Loucy (cell line): Measurements from ENCODE around the gene NCKAP5.

Experiments used
- H2AFZ ChIP-seq: fragments of 200-600 bp; sonication (generic); 2 replicates; pipeline ENCODE4 v1.6.0; 2016; ENCODE audit warnings: antibody characterized with exemption, mild to moderate bottlenecking, low read length, moderate library complexity
- H3F3A ChIP-seq: fragments of 200-600 bp; 2 replicates; pipeline ENCODE4 v1.6.0; 2016; ENCODE audit warnings: antibody characterized with exemption, low read depth, mild to moderate bottlenecking
- H3K27me3 ChIP-seq: fragments of 200-600 bp; sonication (generic); 2 replicates; pipeline ENCODE4 v1.6.1; 2014; ENCODE audit warnings: low read length, mild to moderate bottlenecking; ENCODE audit not compliant: insufficient read depth, poor library complexity, severe bottlenecking
- H3K36me3 ChIP-seq: fragments of 200-600 bp; sonication (generic); 2 replicates; pipeline ENCODE4 v1.6.1; 2016; ENCODE audit warnings: low read length; ENCODE audit not compliant: insufficient read depth
- H3K4me1 ChIP-seq: fragments of 200-600 bp; sonication (generic); 2 replicates; pipeline ENCODE4 v1.5.1; 2014; ENCODE audit warnings: low read length, mild to moderate bottlenecking; ENCODE audit not compliant: insufficient read depth, poor library complexity, severe bottlenecking
- H3K4me2 ChIP-seq: fragments of 200-600 bp; sonication (generic); 2 replicates; pipeline ENCODE4 v1.6.0; 2014; ENCODE audit warnings: antibody characterized with exemption, low read length, low read depth, mild to moderate bottlenecking; ENCODE audit not compliant: poor library complexity, severe bottlenecking
- H3K4me3 ChIP-seq: fragments of 200-600 bp; sonication (generic); 2 replicates; pipeline ENCODE4 v1.5.1; 2014; ENCODE audit warnings: low read length, mild to moderate bottlenecking, mixed read lengths; ENCODE audit not compliant: poor library complexity, severe bottlenecking
- H3K79me2 ChIP-seq: fragments of 200-600 bp; sonication (generic); 2 replicates; pipeline ENCODE4 v1.6.1; 2014; ENCODE audit warnings: low read length; ENCODE audit not compliant: insufficient read depth
- H3K9ac ChIP-seq: fragments of 200-600 bp; sonication (generic); 2 replicates; pipeline ENCODE4 v1.6.0; 2014; ENCODE audit warnings: mild to moderate bottlenecking, low read depth, low read length, moderate library complexity; ENCODE audit not compliant: poor library complexity, severe bottlenecking
- H3K9me2 ChIP-seq: fragments of 200-600 bp; sonication (generic); replicated peaks from 2 replicates; pipeline ENCODE4 v1.6.1; 2016; ENCODE audit warnings: low read depth, low read length, mixed read lengths
- H3K9me3 ChIP-seq: fragments of 200-600 bp; sonication (generic); 2 replicates; pipeline ENCODE4 v1.6.1; 2014; ENCODE audit warnings: mild to moderate bottlenecking, antibody characterized with exemption, low read length, low read depth; ENCODE audit not compliant: insufficient read depth
- H4K20me1 ChIP-seq: fragments of 200-600 bp; sonication (generic); 2 replicates; pipeline ENCODE4 v1.6.0; 2014; ENCODE audit warnings: antibody characterized with exemption, low read length, mild to moderate bottlenecking; ENCODE audit not compliant: insufficient read depth, poor library complexity, severe bottlenecking
- EZH2phosphoT487 ChIP-seq: fragments of 200-600 bp; IDR thresholded peaks from 2 replicates; pipeline ENCODE4 v1.6.1; 2018; ENCODE audit warnings: antibody characterized with exemption, mild to moderate bottlenecking, moderate library complexity, borderline replicate concordance
- TF ChIP-seq, protein P1 (sequence below): fragments of 200-600 bp; sonication (generic); conservative IDR thresholded peaks from 2 replicates; pipeline ENCODE4 v1.5.1; 2014; ENCODE audit warnings: mild to moderate bottlenecking, antibody characterized with exemption, low read length

The NCKAP5 gene

DNA sequence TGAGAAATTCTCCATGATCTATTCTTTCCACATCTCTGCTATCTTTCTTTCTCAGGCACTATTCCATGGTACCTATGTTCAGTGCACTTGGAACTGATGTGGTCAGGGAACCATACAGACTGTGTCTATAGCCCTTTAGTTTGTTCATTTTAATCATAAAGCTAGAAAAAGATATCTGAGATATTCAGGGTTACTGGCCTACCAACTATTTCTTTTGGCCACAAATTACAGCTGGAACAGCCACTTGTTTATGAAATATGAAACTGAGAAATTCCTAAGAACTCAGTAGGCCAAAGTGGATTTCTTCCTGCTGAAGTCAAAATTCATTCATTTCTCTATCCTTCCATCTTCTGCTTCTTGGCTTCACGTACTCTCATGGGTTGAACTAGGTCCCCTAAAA is 875.4 kb downstream of the NCKAP5 start:
- Histone ChIP-seq H3K36me3 (no peaks in the 10 kb centered on the region), H3K79me2 (no peaks in the 10 kb centered on the region), H2AFZ (no peak overlapping the region), H4K20me1 (no peaks in the 10 kb centered on the region), H3K27me3 (no peaks in the 10 kb centered on the region), H3K4me2 (no peak overlapping the region), H3K9ac (no peak overlapping the region), H3F3A (no peaks in the 10 kb centered on the region), H3K4me1 (no peaks in the 10 kb centered on the region), H3K4me3 (no peak overlapping the region), H3K9me3 (no peaks in the 10 kb centered on the region), H3K9me2 (no peaks in the 10 kb centered on the region; the same call in 1 of the 2 replicates)
- TF ChIP-seq EZH2phosphoT487: no peak
- TF ChIP-seq, protein P1, sequence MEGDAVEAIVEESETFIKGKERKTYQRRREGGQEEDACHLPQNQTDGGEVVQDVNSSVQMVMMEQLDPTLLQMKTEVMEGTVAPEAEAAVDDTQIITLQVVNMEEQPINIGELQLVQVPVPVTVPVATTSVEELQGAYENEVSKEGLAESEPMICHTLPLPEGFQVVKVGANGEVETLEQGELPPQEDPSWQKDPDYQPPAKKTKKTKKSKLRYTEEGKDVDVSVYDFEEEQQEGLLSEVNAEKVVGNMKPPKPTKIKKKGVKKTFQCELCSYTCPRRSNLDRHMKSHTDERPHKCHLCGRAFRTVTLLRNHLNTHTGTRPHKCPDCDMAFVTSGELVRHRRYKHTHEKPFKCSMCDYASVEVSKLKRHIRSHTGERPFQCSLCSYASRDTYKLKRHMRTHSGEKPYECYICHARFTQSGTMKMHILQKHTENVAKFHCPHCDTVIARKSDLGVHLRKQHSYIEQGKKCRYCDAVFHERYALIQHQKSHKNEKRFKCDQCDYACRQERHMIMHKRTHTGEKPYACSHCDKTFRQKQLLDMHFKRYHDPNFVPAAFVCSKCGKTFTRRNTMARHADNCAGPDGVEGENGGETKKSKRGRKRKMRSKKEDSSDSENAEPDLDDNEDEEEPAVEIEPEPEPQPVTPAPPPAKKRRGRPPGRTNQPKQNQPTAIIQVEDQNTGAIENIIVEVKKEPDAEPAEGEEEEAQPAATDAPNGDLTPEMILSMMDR: no peak

DNA sequence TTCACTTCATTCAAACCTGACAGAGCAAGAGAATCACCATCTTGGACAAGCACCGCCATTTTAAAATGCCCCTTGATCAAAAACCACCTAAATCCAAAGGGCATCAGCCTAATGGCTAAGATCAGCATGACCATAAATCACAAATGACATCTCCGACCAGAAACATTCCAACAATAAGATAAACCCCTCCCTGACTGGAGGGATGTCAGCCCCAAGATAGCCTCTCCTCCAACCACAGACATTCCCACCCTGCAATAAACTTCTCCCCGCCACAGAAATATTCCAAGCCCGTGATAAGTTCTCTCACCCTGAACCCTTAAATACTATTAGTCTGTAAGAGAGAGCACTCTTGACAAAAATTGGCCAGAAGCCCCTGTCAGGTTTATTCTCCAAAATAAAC is 876.7 kb downstream of the NCKAP5 start:
- Histone ChIP-seq H3K27me3 (no peaks in the 10 kb centered on the region), H3K4me2 (no peak overlapping the region), H3K4me3 (no peak overlapping the region), H4K20me1 (no peaks in the 10 kb centered on the region), H3K4me1 (no peaks in the 10 kb centered on the region), H3K9me2 (no peaks in the 10 kb centered on the region; the same call in 1 of the 2 replicates), H3K79me2 (no peaks in the 10 kb centered on the region), H3K36me3 (no peaks in the 10 kb centered on the region), H2AFZ (no peak overlapping the region), H3F3A (no peaks in the 10 kb centered on the region), H3K9ac (no peak overlapping the region), H3K9me3 (no peaks in the 10 kb centered on the region)
- no peak for TF ChIP-seq EZH2phosphoT487
- TF ChIP-seq, protein P1: no peak

- H3K27me3 ChIP-seq: no peaks in the 10 kb centered on the region
- no peaks in the 10 kb centered on the region for H3K9me2 ChIP-seq
- H3F3A ChIP-seq: no peaks in the 10 kb centered on the region
- H3K4me2 ChIP-seq: no peak overlapping the region
- H3K9me3 ChIP-seq: no peaks in the 10 kb centered on the region
- TF ChIP-seq EZH2phosphoT487: no peak
- no peaks in the 10 kb centered on the region for H3K4me1 ChIP-seq
- no peaks in the 10 kb centered on the region for H4K20me1 ChIP-seq
- H3K79me2 ChIP-seq: no peaks in the 10 kb centered on the region
- no peaks in the 10 kb centered on the region for H3K36me3 ChIP-seq
- no peak overlapping the region for H3K4me3 ChIP-seq
- no peak overlapping the region for H2AFZ ChIP-seq
- no peak overlapping the region for H3K9ac ChIP-seq
Observed at GRCh38 chr2:132690664-132691303, 877.5 kb downstream of the NCKAP5 start.

- TF ChIP-seq, protein P1: no peak
- TF ChIP-seq EZH2phosphoT487: no peak
- H3K9me2 ChIP-seq: no peaks in the 10 kb centered on the region
- no peaks in the 10 kb centered on the region for H3K27me3 ChIP-seq
- no peaks in the 10 kb centered on the region for H3F3A ChIP-seq
- no peak overlapping the region for H3K4me3 ChIP-seq
- H3K4me2 ChIP-seq: no peak overlapping the region
- H3K9ac ChIP-seq: no peak overlapping the region
- no peaks in the 10 kb centered on the region for H3K79me2 ChIP-seq
- no peaks in the 10 kb centered on the region for H3K36me3 ChIP-seq
- H2AFZ ChIP-seq: no peak overlapping the region
- no peaks in the 10 kb centered on the region for H3K9me3 ChIP-seq
- H3K4me1 ChIP-seq: no peaks in the 10 kb centered on the region
- H4K20me1 ChIP-seq: no peaks in the 10 kb centered on the region
Observed at GRCh38 chr2:132681766-132682165, 886.5 kb downstream of the NCKAP5 start.
